HEK293 (cell line): ENCODE data around the gene LENEP.

ENCODE experiments used
- CTCF ChIA-PET: fragments of 350-600 bp; formaldehyde crosslinking; extraction: SDS; loops from one replicate; lab custom pipeline; 2021; ENCODE audit warnings: antibody characterized with exemption; lab: Yijun Ruan, JAX
- POLR2A ChIA-PET: fragments of 300-600 bp; formaldehyde crosslinking; extraction: SDS; loops from one replicate; lab custom pipeline; 2020; ENCODE audit warnings: antibody characterized with exemption, inconsistent platforms; lab: Yijun Ruan, JAX
- H3K27ac ChIP-seq: fragments of 200-500 bp; sonication (Bioruptor generic); 2 replicates; pipeline ENCODE4 v1.5.1; 2014; ENCODE audit warnings: low read depth, low read length, control low read depth, inconsistent platforms; ENCODE audit errors: extremely low read depth
- H3K36me3 ChIP-seq, 2 experiments: fragments of 200-500 bp in 1 of 2; sonication (Bioruptor generic) in 1 of 2; 1 replicate in 1 of 2; 2 replicates in 1 of 2; pipeline ENCODE4 v1.5.1; 2014 to 2017; ENCODE audit warnings: inconsistent platforms in 2 of 2, low read length in 2 of 2; ENCODE audit not compliant: control insufficient read depth in 2 of 2, insufficient read depth in 1 of 2
- H3K4me1 ChIP-seq: fragments of 200-500 bp; sonication (Bioruptor generic); 2 replicates; pipeline ENCODE4 v1.5.1; 2014; ENCODE audit warnings: mild to moderate bottlenecking, low read length, inconsistent platforms; ENCODE audit not compliant: control insufficient read depth, insufficient read depth
- H3K4me3 ChIP-seq: 2 replicates; pipeline ENCODE4 v1.5.1; 2011; ENCODE audit warnings: low read depth, mild to moderate bottlenecking, control low read depth, low read length, moderate library complexity
- H3K9me3 ChIP-seq: fragments of 200-500 bp; sonication (Bioruptor generic); 2 replicates; pipeline ENCODE4 v1.5.1; 2014; ENCODE audit warnings: low read depth, low read length, inconsistent platforms; ENCODE audit not compliant: control insufficient read depth, insufficient read depth
- AEBP2 ChIP-seq: fragments of 450-650 bp; formaldehyde crosslinking; IDR thresholded peaks from 2 replicates; pipeline ENCODE4 v1.5.1; 2016; ENCODE audit warnings: missing biosample characterization, missing genetic modification characterization, borderline replicate concordance
- GLIS2 ChIP-seq: fragments of 450-650 bp; formaldehyde crosslinking; IDR thresholded peaks from 2 replicates; pipeline ENCODE4 v1.5.1; 2016; ENCODE audit warnings: missing biosample characterization, missing genetic modification characterization
- INSM2 ChIP-seq: fragments of 450-650 bp; formaldehyde crosslinking; IDR thresholded peaks from 2 replicates; pipeline ENCODE4 v1.5.1; 2016; ENCODE audit warnings: missing biosample characterization, missing genetic modification characterization
- KLF7 ChIP-seq: fragments of 450-650 bp; formaldehyde crosslinking; IDR thresholded peaks from 2 replicates; pipeline ENCODE4 v1.5.1; 2016; ENCODE audit warnings: missing biosample characterization, missing genetic modification characterization, borderline replicate concordance
- REST ChIP-seq: fragments of 450-650 bp; formaldehyde crosslinking; IDR thresholded peaks from 2 replicates; pipeline ENCODE4 v1.5.1; 2016; ENCODE audit warnings: missing biosample characterization, missing genetic modification characterization
- SCRT2 ChIP-seq: fragments of 450-650 bp; formaldehyde crosslinking; IDR thresholded peaks from 2 replicates; pipeline ENCODE4 v1.5.1; 2016; ENCODE audit warnings: missing biosample characterization, missing genetic modification characterization
- ZBTB7A ChIP-seq: fragments of 450-650 bp; formaldehyde crosslinking; IDR thresholded peaks from 2 replicates; pipeline ENCODE4 v1.5.1; 2016; ENCODE audit warnings: low read depth, missing biosample characterization, missing genetic modification characterization
- ZNF148 ChIP-seq: fragments of 450-650 bp; formaldehyde crosslinking; IDR thresholded peaks from 2 replicates; pipeline ENCODE4 v1.5.0; 2017; ENCODE audit warnings: missing biosample characterization, missing genetic modification characterization, borderline replicate concordance
- ZNF155 ChIP-seq: fragments of 450-650 bp; formaldehyde crosslinking; IDR thresholded peaks from 2 replicates; pipeline ENCODE4 v1.5.1; 2016; ENCODE audit warnings: missing biosample characterization, missing genetic modification characterization
- ZNF169 ChIP-seq: fragments of 450-650 bp; formaldehyde crosslinking; IDR thresholded peaks from 2 replicates; pipeline ENCODE4 v1.5.1; 2016; ENCODE audit warnings: missing biosample characterization, missing genetic modification characterization
- ZNF292 ChIP-seq: fragments of 450-650 bp; formaldehyde crosslinking; IDR thresholded peaks from 2 replicates; pipeline ENCODE4 v1.5.1; 2016; ENCODE audit warnings: low read depth, missing biosample characterization, missing genetic modification characterization, borderline replicate concordance
- ZNF48 ChIP-seq: fragments of 450-650 bp; formaldehyde crosslinking; IDR thresholded peaks from 2 replicates; pipeline ENCODE4 v1.5.1; 2016; ENCODE audit warnings: missing biosample characterization, missing genetic modification characterization
- ZNF513 ChIP-seq: fragments of 450-650 bp; IDR thresholded peaks from 2 replicates; pipeline ENCODE4 v1.5.1; 2018; ENCODE audit warnings: missing biosample characterization, missing genetic modification characterization
- ZNF792 ChIP-seq: fragments of 450-650 bp; formaldehyde crosslinking; IDR thresholded peaks from 2 replicates; pipeline ENCODE4 v1.5.1; 2016; ENCODE audit warnings: missing biosample characterization, missing genetic modification characterization

LENEP gene

GRCh38 chr1:155012776-155013602 is 19.6 kb downstream of the LENEP start (continued):
- TF ChIP-seq ZNF48 (tag by site-specific recombination), result no peak
- TF ChIP-seq INSM2 (tag by site-specific recombination), result no peak
- no peak for TF ChIP-seq ZNF169 (tag by site-specific recombination)
- no peak for TF ChIP-seq ZNF148
- no peak for TF ChIP-seq GLIS2 (tag by site-specific recombination)
- no peak for TF ChIP-seq ZNF155 (tag by site-specific recombination)
- TF ChIP-seq AEBP2 (tag by site-specific recombination), result no peak
- TF ChIP-seq ZNF792 (tag by site-specific recombination), result no peak

- TF ChIP-seq ZNF513 (tag by site-specific recombination) (0 out of 2 replicates have a peak, but pooled peaks have one; percentile 10), ZNF292 (tag by site-specific recombination) (no peak)
- TF ChIP-seq, all 188 proteins: peak for 1
- ChIA-PET CTCF (interaction anchor here (0.5 to 1.4 kb wide), 5 partner anchors 11 to 80 kb away, joined by 3 to 8 read pairs (median 3); partner anchors contain the start of gene ADAM15), POLR2A (no interaction called here)
- peaks cover 0 to 37% of the 10 kb centered on the region in 2 experiments; a peak in 1 of 3 replicates for H3K36me3 ChIP-seq
- H3K4me1 ChIP-seq, result peaks cover 13% of the 10 kb centered on the region
- no peaks in the 10 kb centered on the region for H3K9me3 ChIP-seq
- no peak overlapping the region for H3K4me3 ChIP-seq
- no peak overlapping the region for H3K27ac ChIP-seq
These were observed 20.2 kb downstream of the LENEP start for GRCh38 chr1:155013632-155014031.

- Histone ChIP-seq H3K4me1 (peaks cover 13% of the 10 kb centered on the region), H3K9me3 (no peaks in the 10 kb centered on the region), H3K4me3 (no peak overlapping the region), H3K36me3 (peaks cover 0 to 37% of the 10 kb centered on the region in 2 experiments; a peak in 1 of 3 replicates), H3K27ac (no peak overlapping the region)
- TF ChIP-seq ZNF148 (no peak), ZBTB7A (tag by site-specific recombination) (no peak), REST (tag by site-specific recombination) (no peak), KLF7 (tag by site-specific recombination) (no peak), SCRT2 (tag by site-specific recombination) (peak; percentile 38)
- POLR2A ChIA-PET, result no interaction called here
- CTCF ChIA-PET, result interaction anchor here (0.6 to 0.8 kb wide), 3 partner anchors 41 to 153 kb away, joined by 3 read pairs; no protein-coding TSS in a partner anchor
These were observed 21.5 kb downstream of the LENEP start for GRCh38 chr1:155014709-155015508.
